GM21717 (cell line): Measurements from ENCODE around the gene DCAF8.

Experiments used
- ATAC-seq: cut with Tn5 transposase; IDR thresholded peaks from one replicate; pipeline ENCODE4 v1.9.1; 2021; ENCODE audit warnings: mild to moderate bottlenecking, moderate library complexity; ENCODE audit not compliant: unreplicated experiment

DCAF8 gene

GRCh38 chr1:160227034-160227433 is 35.3 kb downstream of the DCAF8 start:
- ATAC-seq = no peak

- no peak for ATAC-seq
These were observed 35.7 kb downstream of the DCAF8 start for GRCh38 chr1:160226623-160227022.

GRCh38 chr1:160225345-160225744 is 37.0 kb downstream of the DCAF8 start:
- ATAC-seq = no peak

- ATAC-seq = no peak
These were observed 37.7 kb downstream of the DCAF8 start for GRCh38 chr1:160224606-160225005.

DNA sequence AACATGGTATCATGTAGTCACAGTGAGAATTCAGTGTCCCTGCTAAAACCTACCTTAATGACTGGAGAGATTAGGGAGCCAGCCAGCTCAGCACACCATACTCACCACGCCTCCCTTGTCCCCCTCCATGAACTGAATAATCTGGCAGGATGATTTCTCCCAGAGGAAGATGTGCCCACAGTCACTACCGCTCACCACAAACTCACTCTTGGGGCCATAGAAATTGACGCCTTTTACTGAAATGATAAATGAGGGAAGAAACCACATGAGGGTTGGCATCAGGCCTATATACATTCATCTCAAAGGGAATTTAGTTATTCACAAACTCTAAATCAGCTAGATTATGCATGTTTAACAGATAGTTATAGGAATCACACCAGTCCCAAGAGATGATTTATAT is 39.8 kb downstream of the DCAF8 start:
- ATAC-seq = no peak

- ATAC-seq = no peak
These were observed 41.3 kb downstream of the DCAF8 start for GRCh38 chr1:160221089-160221488.

GRCh38 chr1:160220301-160220700 is 42.0 kb downstream of the DCAF8 start:
- no peak for ATAC-seq

DNA sequence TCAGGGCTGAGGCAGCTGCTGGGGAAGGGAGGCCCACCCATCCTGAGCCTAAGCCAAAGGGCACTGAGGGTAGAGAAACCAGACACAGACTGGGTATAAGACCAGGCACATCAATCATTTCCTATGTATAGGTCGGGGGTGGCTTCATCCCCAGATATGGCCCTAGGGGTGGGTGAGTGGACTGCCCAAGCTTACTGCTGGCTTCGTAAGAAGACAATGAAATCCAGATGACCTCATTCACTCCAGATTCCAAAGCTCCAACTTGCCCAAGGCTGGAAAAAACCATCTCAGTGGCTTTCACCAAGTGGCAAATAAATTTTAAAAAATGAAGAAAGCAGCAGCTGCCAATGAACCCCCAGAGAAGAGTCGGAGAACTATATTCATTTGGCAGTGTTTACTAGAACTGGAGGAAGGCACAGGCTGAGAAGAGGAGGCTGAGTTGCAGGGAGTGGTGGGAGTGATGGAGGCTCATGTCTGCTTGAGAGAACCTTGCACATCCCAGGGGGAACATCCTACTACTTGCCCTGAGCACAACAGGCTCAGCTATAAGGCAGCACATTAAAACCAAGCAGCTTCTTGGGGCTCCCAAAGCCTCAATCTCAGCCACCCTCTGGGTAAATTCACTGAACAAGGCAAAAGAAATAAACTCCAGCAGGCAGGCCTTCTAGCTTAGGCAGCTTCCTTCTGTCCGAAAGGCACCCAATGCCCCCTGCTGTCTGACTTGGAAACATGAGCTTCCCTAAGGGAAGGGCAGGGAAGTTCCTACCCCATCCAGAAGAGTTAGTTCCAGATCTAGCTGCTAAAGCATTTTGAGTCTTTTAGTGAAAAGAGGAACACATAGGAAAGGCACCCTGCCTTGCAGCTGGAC is 43.1 kb downstream of the DCAF8 start:
- no peak for ATAC-seq

- ATAC-seq = no peak
These were observed 44.8 kb downstream of the DCAF8 start for GRCh38 chr1:160217481-160218051.

DNA sequence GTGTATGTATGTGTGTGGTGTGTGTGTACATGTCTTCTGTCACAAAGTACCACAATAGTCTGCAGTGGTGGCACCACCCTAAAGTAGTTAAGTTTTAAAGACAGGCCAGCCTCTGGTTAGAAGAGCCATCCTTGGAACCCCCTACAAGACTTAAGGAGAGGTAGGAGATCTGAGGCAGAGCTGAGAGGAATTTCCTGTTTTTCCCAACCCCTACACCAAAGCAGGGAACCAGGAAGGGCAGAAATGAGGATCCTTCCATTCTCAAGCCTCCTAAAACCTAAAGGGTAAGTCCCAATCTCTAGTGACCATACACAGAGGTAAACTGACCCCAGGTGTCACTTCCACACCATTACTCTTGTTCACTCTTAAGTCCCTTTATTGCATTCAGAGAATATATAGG is 46.0 kb downstream of the DCAF8 start:
- ATAC-seq = no peak

GRCh38 chr1:160214481-160215140 is 47.7 kb downstream of the DCAF8 start:
- ATAC-seq = no peak

DNA sequence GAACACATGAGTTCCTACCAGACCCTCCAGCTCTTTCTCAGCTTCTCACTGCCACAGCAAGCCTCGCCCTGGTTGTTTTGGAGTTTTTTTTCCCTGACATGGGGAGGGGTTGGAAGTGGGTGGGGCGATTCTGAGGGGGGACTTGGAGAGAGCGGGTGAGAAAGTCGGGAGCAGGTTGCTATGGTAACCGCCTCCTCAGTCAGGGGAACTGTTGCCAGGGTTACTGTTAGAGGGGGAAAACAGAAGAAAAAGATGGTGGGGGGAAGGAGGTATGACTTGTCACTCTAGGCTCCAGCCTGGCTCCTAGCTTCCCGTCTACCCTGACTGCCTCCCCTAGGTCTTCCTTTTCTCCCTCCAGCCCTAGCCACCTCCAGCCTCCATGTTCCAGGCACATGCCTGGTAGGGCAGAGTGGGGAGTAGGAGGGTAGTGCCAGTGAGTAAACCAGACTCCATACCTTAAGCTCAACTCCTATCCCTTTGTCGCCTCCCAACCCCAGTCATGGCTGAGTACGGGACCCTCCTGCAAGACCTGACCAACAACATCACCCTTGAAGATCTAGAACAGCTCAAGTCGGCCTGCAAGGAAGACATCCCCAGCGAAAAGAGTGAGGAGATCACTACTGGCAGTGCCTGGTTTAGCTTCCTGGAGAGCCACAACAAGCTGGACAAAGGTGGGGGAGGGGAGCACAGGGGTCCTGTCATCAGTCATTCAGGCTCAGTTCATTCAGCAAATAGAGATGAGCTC is 51.1 kb downstream of the DCAF8 start:
- ATAC-seq = no peak

- ATAC-seq = no peak
These were observed 51.8 kb downstream of the DCAF8 start for GRCh38 chr1:160210561-160210960.

- ATAC-seq = no peak
These were observed 52.9 kb downstream of the DCAF8 start for GRCh38 chr1:160209321-160210046.

GRCh38 chr1:160208557-160209320 is 53.6 kb downstream of the DCAF8 start:
- ATAC-seq = no peak

GRCh38 chr1:160207771-160208556 is 54.4 kb downstream of the DCAF8 start:
- ATAC-seq = no peak

DNA sequence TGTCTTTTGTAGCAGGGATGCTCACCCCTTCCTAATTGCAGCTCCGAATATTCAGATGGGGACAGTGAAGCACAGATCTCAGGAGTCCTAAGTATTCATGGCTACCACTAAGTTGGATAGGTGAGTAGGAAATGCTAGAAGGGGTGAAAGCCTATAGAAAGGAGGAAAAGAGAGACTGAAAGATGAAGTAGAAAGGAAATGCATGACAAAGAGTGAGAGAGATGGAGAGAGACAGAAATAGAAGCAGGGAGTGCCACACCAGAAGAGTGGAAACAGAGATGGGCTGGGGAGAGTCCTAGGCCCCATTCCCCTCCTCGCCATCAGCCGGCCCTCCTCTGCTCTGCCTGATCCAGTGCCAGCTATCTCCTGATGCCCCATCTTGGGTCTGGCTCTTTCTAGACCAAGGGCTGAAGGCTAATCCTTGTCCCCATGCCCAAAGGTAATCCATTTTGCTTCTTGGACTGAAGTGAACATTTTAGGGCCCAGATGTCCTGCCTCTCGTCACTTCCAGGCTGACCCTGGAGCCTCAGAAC is 55.2 kb downstream of the DCAF8 start:
- no peak for ATAC-seq

- ATAC-seq = no peak
These were observed 55.8 kb downstream of the DCAF8 start for GRCh38 chr1:160206421-160207117.
